Measurements from ENCODE around the gene SUCLG2. TPM values are rescaled to one million over a fixed set of nuclear protein-coding genes. Genes with fewer than 3 reads are reported as not detected.
A peak's percentile ranks its signal among the peaks of the same experiment; 100 is the strongest.

SUCLG2 gene
- total and polyA plus RNA-seq, 4 donors = 34.3 to 68.4 (median 44.3) TPM

GRCh38 chr3:67616046-67616445, 38.4 kb downstream of the SUCLG2 start:
- peaks cover 0 to 2% (median 0%) of the 10 kb centered on the region in 5 donors for H3K4me1 ChIP-seq (ENCODE audit: control insufficient read depth in 5 of 5, insufficient read depth in 5 of 5, low read length in 5 of 5)
- no peak for DNase-seq
- no peak for ATAC-seq (ENCODE audit: insufficient read depth, low FRiP score)
- 89 to 93% methylated on average over 2 of the region's 2 CpGs for WGBS, 2 donors
- no peak overlapping the region for H3K27ac ChIP-seq (ENCODE audit: low read depth in 1 of 2, low read length in 1 of 2)
- H3K36me3 ChIP-seq (ENCODE audit: control insufficient read depth in 4 of 4, insufficient read depth in 4 of 4, low read length in 4 of 4) = peaks cover 4 to 18% (median 7%) of the 10 kb centered on the region in 4 donors
- H3K27me3 ChIP-seq (ENCODE audit: control insufficient read depth in 3 of 3, insufficient read depth in 3 of 3, low read length in 2 of 3) = no peaks in the 10 kb centered on the region
- no peak overlapping the region for H3K9ac ChIP-seq (ENCODE audit: insufficient read depth in 1 of 2, low read length in 2 of 2)
- no peaks in the 10 kb centered on the region for H3K9me3 ChIP-seq (ENCODE audit: control insufficient read depth in 4 of 4, insufficient read depth in 3 of 4, low read length in 3 of 4)
- H3K4me3 ChIP-seq = no peak overlapping the region
- TF ChIP-seq, protein P1, sequence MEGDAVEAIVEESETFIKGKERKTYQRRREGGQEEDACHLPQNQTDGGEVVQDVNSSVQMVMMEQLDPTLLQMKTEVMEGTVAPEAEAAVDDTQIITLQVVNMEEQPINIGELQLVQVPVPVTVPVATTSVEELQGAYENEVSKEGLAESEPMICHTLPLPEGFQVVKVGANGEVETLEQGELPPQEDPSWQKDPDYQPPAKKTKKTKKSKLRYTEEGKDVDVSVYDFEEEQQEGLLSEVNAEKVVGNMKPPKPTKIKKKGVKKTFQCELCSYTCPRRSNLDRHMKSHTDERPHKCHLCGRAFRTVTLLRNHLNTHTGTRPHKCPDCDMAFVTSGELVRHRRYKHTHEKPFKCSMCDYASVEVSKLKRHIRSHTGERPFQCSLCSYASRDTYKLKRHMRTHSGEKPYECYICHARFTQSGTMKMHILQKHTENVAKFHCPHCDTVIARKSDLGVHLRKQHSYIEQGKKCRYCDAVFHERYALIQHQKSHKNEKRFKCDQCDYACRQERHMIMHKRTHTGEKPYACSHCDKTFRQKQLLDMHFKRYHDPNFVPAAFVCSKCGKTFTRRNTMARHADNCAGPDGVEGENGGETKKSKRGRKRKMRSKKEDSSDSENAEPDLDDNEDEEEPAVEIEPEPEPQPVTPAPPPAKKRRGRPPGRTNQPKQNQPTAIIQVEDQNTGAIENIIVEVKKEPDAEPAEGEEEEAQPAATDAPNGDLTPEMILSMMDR (IDR thresholded peaks at IDR 0.05; ENCODE audit: control extremely low read depth, extremely low read depth) = no peak

- peaks cover under 1 to 9% (median 6%) of the 10 kb centered on the region in 4 donors for H3K36me3 ChIP-seq (ENCODE audit: control insufficient read depth in 4 of 4, insufficient read depth in 4 of 4, low read length in 4 of 4)
- WGBS, 2 donors = 72 to 73% methylated on average over 3 of the region's 3 CpGs
- no peaks in the 10 kb centered on the region for H3K27me3 ChIP-seq (ENCODE audit: control insufficient read depth in 3 of 3, insufficient read depth in 3 of 3, low read length in 2 of 3)
- peaks cover 0 to 3% (median 0%) of the 10 kb centered on the region in 5 donors for H3K4me1 ChIP-seq (ENCODE audit: control insufficient read depth in 5 of 5, insufficient read depth in 5 of 5, low read length in 5 of 5)
- ATAC-seq (ENCODE audit: insufficient read depth, low FRiP score) (no peak), DNase-seq (no peak)
- peak overlapping the region in 1 of 2 donors; percentile 18 for H3K27ac ChIP-seq (ENCODE audit: low read depth in 1 of 2, low read length in 1 of 2)
- H3K4me3 ChIP-seq = no peak overlapping the region
- H3K9ac ChIP-seq (ENCODE audit: insufficient read depth in 1 of 2, low read length in 2 of 2) = no peak overlapping the region
- no peaks in the 10 kb centered on the region for H3K9me3 ChIP-seq (ENCODE audit: control insufficient read depth in 4 of 4, insufficient read depth in 3 of 4, low read length in 3 of 4)
- TF ChIP-seq, protein P1 (IDR thresholded peaks at IDR 0.05; ENCODE audit: control extremely low read depth, extremely low read depth) = no peak
These were observed 40.2 kb downstream of the SUCLG2 start for GRCh38 chr3:67614195-67614594.

GRCh38 chr3:67610458-67610857, 44.0 kb downstream of the SUCLG2 start:
- WGBS, 2 donors = 78 to 88% methylated on average over 1 of the region's 1 CpG
- Histone ChIP-seq H3K9ac (ENCODE audit: insufficient read depth in 1 of 2, low read length in 2 of 2) (no peak overlapping the region), H3K4me3 (no peak overlapping the region), H3K27me3 (ENCODE audit: control insufficient read depth in 3 of 3, insufficient read depth in 3 of 3, low read length in 2 of 3) (no peaks in the 10 kb centered on the region), H3K36me3 (ENCODE audit: control insufficient read depth in 4 of 4, insufficient read depth in 4 of 4, low read length in 4 of 4) (peaks cover 13 to 30% (median 20%) of the 10 kb centered on the region in 4 donors), H3K4me1 (ENCODE audit: control insufficient read depth in 5 of 5, insufficient read depth in 5 of 5, low read length in 5 of 5) (peaks cover 0 to 3% (median 0%) of the 10 kb centered on the region in 5 donors), H3K9me3 (ENCODE audit: control insufficient read depth in 4 of 4, insufficient read depth in 3 of 4, low read length in 3 of 4) (no peaks in the 10 kb centered on the region), H3K27ac (ENCODE audit: low read depth in 1 of 2, low read length in 1 of 2) (no peak overlapping the region)
- no peak for ATAC-seq (ENCODE audit: insufficient read depth, low FRiP score)
- TF ChIP-seq, protein P1 (IDR thresholded peaks at IDR 0.05; ENCODE audit: control extremely low read depth, extremely low read depth) = no peak
- DNase-seq = no peak

DNA sequence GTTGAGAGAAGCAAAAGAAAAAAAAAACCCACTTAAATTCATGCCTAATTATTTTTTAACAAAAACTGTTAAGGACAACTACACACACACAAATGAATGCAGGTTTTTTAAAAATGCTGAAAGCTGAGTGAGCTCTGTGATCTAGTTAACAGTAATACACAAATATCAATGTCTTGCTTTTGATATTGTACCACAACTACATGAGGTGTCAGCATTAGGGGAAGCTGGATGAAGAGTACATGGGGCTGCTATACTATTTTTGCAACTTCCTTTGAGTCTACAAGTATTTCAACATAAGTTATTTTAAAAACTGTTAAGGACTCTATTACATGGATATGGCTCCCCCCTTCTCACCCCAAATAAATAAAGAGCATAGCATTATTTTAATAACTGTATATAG, 44.7 kb downstream of the SUCLG2 start:
- H3K9me3 ChIP-seq (ENCODE audit: control insufficient read depth in 4 of 4, insufficient read depth in 3 of 4, low read length in 3 of 4) = no peaks in the 10 kb centered on the region
- no peak overlapping the region for H3K9ac ChIP-seq (ENCODE audit: insufficient read depth in 1 of 2, low read length in 2 of 2)
- TF ChIP-seq, protein P1 (IDR thresholded peaks at IDR 0.05; ENCODE audit: control extremely low read depth, extremely low read depth) = no peak
- ATAC-seq (ENCODE audit: insufficient read depth, low FRiP score) (no peak), DNase-seq (no peak)
- H3K27ac ChIP-seq (ENCODE audit: low read depth in 1 of 2, low read length in 1 of 2) = no peak overlapping the region
- peaks cover 13 to 30% (median 20%) of the 10 kb centered on the region in 4 donors for H3K36me3 ChIP-seq (ENCODE audit: control insufficient read depth in 4 of 4, insufficient read depth in 4 of 4, low read length in 4 of 4)
- no peaks in the 10 kb centered on the region for H3K27me3 ChIP-seq (ENCODE audit: control insufficient read depth in 3 of 3, insufficient read depth in 3 of 3, low read length in 2 of 3)
- peaks cover 0 to 3% (median 0%) of the 10 kb centered on the region in 5 donors for H3K4me1 ChIP-seq (ENCODE audit: control insufficient read depth in 5 of 5, insufficient read depth in 5 of 5, low read length in 5 of 5)
- no peak overlapping the region for H3K4me3 ChIP-seq
